Erythroblast (primary cell): ENCODE measurements around the gene MRPL40.

Source experiments
- DNase-seq, 2 experiments: peaks; one replicate each; lab custom pipeline; 2025; lab: John Stamatoyannopoulos, UW
- GATA1 ChIP-seq: IDR thresholded peaks from 2 replicates; pipeline ENCODE4 v1.6.1; 2011; ENCODE audit warnings: low read depth, mild to moderate bottlenecking, control low read depth, low read length, moderate library complexity
- POLR2A ChIP-seq: IDR thresholded peaks from 2 replicates; pipeline ENCODE4 v1.6.1; 2011; ENCODE audit warnings: mild to moderate bottlenecking, low read length

The MRPL40 gene

GRCh38 chr22:19454156-19454555, 21.8 kb downstream of the MRPL40 start:
- DNase-seq = no peak
- TF ChIP-seq POLR2A = no peak
- TF ChIP-seq GATA1 = no peak

DNA sequence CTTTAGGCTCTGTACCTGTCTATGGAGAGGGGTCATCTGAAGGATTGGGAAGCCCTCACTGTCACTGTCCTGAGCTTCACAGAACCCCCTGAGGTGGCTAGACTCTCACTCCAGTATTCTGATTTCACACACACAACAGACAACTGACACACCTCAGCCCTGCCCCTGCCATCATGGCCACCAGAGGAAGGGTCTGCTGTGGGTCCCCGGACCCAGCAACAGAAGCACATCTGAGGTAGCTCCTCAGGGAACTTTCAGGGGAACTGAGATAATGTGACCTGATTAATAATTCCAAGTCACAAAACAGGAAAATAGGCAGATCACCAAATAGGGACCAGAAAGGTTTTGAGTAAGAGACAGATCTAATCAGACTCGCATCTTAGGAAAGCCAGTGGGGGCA, 22.7 kb downstream of the MRPL40 start:
- no peak for TF ChIP-seq POLR2A
- TF ChIP-seq GATA1 = no peak
- no peak for DNase-seq

- no peak for DNase-seq
- TF ChIP-seq GATA1 (no peak), POLR2A (no peak)
Observed at GRCh38 chr22:19455585-19456370, 23.4 kb downstream of the MRPL40 start.

- DNase-seq = no peak
- TF ChIP-seq POLR2A (no peak), GATA1 (no peak)
Observed at GRCh38 chr22:19456541-19456940, 24.2 kb downstream of the MRPL40 start.

DNA sequence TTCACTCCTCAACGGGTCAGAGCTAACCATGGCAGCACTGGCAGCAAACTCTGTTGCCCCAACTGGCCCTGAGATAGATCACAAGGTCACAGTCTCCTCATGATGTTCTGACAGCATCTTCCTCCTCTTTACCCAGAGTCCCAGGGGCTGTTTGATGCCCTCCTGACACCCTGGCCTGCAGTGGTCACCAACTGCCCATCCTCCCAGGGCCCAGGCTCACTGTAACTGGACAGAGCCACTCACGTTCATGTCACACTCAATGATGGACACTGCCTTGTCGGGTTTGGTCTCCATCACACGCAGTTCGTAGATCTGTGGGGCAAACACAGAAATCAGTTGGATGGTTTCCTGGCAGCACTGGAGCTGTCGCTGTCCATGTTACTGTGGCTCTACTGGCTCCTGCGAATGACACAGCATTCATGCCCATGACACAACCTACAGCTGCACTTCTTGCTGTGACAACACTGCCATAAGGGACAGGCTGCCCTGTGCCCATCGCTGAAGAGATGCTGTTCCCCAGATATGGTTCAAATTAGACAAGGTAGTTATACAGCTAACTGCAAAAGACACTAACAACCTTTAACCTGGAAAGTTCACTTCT, 25.6 kb downstream of the MRPL40 start:
- no peak for TF ChIP-seq POLR2A
- TF ChIP-seq GATA1 = no peak
- no peak for DNase-seq

DNA sequence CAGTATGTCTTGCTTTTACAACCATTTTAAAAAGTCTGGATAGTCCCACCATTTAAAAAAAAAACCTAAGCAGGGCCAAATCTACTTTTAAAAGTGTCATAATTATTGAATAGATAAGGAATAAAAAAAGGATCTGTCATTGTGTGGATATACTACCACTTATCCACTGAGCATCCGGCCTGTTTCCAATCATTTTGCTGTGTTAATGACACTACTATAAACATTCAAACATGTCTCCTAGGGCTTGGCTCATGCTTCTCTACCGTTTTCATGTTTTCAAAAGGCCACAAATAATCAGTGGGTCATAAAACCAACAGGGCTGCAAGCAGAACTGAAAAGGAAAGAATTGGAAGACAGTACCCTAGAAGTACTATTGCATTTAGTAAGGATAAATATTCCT, 27.7 kb downstream of the MRPL40 start:
- TF ChIP-seq GATA1 (no peak), POLR2A (no peak)
- no peak for DNase-seq

GRCh38 chr22:19461506-19461905, 29.2 kb downstream of the MRPL40 start:
- DNase-seq = no peak
- no peak for TF ChIP-seq GATA1
- no peak for TF ChIP-seq POLR2A

GRCh38 chr22:19463008-19463407, 30.7 kb downstream of the MRPL40 start:
- DNase-seq = no peak
- no peak for TF ChIP-seq POLR2A
- no peak for TF ChIP-seq GATA1

GRCh38 chr22:19463491-19464469, 31.4 kb downstream of the MRPL40 start:
- no peak for TF ChIP-seq POLR2A
- TF ChIP-seq GATA1 = no peak
- DNase-seq = no peak

GRCh38 chr22:19464546-19464945, 32.2 kb downstream of the MRPL40 start:
- no peak for DNase-seq
- TF ChIP-seq POLR2A (no peak), GATA1 (no peak)

DNA sequence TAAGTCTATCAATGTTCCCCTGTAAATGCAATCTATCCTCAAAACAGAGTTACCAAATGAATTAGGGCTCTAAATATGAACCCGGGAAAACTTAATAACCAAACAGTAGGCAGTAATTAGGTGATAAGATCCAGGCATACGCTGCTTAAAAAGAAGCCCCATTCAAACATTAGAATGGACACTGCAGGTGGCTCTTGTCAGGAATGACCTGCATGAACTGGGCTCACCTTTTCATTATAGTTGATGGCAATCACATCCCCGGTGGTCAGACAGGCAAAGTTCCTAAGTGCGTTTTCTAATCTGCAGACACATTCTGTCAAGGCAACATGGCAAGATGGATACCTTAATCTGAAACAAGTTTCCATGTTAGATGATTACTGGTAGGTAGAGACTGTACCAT, 32.6 kb downstream of the MRPL40 start:
- TF ChIP-seq POLR2A (no peak), GATA1 (no peak)
- DNase-seq = no peak

DNA sequence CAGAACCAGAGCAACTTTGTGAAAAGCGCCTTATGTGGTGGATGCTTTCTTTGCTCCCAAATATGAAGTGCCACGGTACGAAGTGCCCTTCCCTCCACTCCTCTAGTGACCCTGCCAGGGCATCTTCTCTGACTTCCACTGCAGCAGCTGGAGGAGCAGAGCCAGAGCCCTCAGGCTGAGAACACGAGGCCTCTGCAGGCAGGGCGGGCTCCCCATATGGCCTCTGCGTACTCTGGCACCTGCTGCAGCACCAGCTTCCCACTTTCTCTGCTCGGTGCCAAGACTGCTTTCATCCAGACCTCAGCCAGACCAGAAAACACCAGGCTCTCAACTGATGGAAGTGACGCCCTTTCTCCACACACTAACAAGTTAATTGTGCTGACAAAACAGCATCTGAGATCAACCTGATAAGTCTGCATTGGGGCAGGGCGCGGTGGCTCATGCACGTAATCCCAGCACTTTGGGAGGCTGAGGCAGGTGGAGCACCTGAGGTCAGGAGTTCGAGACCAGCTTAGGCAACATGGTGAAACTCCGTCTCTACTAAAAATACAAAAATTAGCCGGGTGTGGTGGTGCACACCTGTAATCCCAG, 33.9 kb downstream of the MRPL40 start:
- TF ChIP-seq POLR2A = no peak
- TF ChIP-seq GATA1 = no peak
- DNase-seq = no peak
